ENCODE data around the gene ZNF569.
"Not testable (repeated sequence)": the region's sequence is repeated elsewhere in the genome, so short reads cannot be mapped to it uniquely, and the experiment has no call there.

The ZNF569 gene

DNA sequence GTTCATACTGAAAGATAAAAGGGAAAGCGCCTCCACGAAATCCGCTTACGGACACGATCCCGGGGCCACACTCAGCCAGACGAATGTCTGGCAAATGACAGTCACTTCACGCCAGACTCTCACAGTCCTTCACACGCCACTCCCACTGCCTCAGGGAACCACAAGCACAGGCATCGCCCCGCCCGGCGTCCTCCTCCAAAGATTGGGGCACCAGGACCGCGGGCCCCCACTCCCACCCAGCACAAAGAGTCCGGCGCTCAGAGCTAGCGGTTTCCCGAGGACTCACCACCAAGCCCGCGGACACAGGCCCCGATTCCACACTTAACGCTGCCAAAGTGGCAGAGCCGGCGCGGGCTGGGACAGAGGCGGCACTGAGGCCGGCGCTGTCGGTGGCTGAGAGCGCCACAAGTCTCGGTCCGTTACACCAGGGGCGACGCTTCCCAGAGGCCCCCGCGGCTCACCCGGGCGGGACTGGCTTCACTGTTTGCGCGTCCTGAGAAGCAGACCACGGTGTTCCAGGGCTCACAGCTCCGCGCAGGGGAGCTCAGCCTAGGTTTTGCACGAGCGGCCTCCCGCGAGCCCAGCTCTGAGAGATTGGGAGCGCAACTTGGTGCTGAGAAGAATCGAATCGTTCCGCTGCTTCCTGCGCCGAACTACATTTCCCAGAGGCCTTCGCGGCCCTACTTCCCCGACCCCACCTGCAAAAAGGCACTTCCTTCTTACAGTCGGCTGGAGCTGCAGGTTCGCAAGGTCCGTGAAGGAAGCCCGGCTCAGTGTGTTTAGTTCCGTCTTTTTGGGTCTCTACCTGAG is at the start of gene ZNF569:
Gene ZNF569, minus strand, starts transcription at position 647 of the 810 bp plus-strand sequence. CDS start 22,523 bp downstream, outside the sequence.
- DNase-seq = peak; percentile 84

DNA sequence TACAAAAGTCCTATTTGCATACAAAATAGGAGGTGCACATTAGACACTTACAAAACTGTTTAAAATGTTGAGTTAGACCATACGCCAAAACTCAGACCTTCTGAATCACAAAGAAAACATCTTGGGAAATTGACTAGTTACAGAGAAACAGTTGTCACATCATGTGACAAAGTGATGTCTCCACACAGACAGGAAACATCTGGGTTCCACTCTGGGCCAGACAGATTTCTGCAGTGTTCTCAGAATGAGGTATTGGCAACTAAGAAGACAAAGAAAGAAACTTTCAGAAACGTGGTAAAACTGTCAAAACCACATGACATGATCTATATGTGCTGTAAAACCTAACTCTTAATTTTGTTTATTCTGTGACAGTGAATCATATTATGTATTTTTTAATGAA is 46.2 kb upstream of the ZNF569 start:
- no peak for DNase-seq

DNA sequence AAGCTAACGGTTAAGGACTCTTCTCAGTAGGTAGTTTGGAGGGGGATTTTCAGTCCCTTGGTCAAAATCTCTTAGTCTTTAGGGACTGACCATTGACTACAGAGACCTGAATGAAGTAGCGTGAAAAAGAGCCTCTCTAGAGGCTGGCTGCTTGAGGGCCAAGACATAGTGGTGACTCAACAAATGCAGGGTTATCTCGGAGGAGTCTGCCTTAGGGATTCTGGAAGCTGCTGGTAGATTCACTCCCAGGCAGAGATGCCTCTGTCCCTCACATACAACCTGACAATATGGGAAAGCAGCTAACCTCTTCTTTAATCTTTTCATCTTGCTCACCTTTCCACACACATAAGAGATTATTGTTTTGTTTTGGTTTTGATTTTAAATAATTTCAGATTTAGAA is 44.6 kb upstream of the ZNF569 start:
- no peak for DNase-seq

DNA sequence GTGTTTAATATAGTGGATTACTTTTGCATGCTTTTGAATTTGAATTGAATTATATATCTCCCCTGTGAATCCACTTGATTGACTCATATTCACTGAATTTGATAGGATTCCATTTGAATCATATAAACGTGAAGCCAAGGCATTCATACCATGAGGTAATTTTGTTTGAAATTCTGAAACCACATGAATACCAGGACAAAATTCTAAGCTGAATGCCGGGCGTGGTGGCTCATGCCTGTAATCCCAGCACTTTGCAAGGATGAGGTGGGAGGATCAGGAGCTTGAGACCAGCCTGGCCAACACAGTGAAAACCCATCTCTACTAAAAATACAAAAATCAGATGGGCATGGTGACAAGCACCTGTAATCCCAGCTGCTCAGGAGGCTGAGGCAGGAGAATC is 43.9 kb upstream of the ZNF569 start:
- no peak for DNase-seq

DNA sequence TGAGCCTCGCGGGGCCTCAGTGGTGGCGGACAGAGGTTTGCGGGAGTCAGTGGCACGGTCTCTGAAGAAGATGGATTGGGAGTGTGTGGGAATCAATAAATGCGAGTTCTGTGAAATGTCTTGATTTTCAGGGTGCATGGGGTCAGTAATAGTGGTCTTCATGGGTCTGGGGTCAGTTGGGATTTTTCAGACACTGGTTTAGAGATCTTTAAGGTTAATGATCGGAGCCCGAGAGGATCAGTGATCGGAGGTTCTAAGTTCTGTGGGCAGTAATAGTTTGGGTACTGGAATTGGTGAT is 39.9 kb upstream of the ZNF569 start:
- DNase-seq = no peak

DNA sequence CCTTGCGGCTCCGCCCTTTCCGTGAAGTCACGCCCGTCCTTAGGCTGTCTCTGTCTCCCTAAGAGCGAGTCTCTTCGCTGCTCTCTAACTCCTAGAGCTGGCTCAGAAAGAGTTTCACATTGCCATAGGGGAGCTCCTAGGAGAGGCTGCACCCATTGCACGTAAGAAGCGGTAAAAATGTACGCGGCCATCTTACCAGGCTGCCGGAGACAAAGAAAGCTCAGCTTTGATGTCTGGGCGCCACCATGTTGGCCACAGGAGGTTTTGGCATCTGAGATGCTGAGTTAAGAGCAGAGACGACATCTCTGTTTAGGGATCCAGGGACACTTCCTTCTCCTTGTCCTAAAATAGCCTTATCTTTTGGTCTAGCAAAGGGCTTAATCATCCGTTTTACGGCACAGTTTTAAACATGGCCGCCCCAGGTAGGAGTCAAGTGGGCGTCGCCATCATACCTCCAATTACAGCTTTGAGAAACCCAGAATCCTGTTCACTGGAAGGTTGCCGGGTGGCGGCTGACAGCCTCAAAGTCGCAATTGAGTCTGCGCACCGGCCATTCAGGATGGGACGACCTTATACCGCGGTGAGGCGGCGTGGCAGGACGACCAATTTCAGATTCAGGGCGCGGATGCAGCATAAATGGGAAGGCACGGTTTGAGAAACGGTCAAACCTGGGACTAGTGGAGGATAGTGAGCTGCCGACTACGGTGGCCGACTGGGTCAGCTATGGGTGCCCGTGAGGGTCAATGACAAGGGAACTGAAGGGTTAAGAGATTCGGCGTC is 39.3 kb upstream of the ZNF569 start, which contains the start of gene ZNF793:
Gene ZNF793, plus strand, starts transcription at position 553 of the 780 bp plus-strand sequence. CDS start 16,501 bp downstream, outside the sequence.
- peak; percentile 76 for DNase-seq

DNA sequence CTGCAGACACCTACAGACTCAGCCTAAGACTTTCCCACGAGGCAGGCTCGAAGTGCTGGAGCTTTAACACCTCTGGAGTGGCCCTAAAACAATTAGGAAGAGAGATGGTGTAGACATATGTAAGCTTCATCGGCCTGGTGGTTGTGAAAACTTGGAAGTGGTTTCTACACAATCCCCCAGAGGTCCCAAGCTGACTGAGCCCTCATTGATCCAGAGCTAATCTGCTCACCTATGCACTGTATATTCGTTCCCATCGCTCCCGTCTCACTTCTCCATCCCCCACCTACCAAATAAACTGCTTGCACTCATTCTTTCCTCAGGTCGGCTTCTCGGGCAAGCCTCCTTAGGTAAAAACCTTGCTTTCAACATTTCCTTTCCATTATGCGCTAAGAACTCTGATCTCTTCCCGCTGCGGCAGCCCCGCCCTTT is 38.7 kb upstream of the ZNF569 start:
- no peak for DNase-seq

DNA sequence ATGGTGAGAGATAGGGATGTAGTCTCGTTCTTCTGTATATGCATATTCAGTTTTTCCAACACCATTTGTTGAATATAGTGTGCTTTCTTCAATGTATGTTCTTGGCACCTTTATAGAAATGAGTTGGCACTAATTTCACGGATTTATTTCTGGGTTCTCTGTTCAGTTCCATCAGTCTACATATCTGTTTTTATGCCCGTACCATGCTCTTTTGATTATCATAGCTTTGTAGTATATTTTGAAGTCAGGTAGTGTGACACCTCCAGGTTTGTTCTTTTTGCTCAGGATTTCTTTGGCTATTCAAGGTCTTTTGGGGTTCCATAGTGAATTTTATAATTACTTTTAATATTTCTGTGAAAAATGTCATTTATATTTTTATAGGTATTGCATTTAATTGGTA is 25.0 kb upstream of the ZNF569 start:
- DNase-seq = no peak

DNA sequence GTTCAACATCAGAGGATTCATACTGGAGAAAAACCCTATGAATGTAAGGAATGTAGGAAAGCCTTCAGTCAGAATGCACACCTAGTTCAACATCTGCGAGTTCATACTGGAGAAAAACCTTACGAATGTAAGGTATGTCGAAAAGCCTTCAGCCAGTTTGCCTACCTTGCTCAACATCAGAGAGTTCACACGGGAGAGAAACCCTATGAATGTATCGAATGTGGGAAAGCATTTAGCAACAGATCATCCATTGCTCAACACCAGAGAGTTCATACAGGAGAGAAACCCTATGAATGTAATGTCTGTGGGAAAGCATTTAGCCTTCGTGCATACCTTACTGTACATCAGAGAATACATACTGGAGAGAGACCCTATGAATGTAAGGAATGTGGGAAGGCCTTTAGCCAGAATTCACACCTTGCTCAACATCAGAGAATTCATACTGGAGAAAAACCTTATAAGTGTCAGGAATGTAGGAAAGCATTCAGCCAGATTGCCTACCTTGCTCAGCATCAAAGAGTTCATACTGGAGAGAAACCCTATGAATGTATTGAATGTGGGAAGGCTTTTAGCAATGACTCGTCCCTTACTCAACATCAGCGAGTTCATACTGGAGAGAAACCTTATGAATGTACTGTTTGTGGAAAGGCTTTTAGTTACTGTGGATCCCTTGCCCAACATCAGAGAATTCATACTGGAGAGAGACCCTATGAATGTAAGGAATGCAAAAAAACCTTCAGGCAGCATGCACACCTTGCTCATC is 17.3 kb upstream of the ZNF569 start:
- DNase-seq = no peak

DNA sequence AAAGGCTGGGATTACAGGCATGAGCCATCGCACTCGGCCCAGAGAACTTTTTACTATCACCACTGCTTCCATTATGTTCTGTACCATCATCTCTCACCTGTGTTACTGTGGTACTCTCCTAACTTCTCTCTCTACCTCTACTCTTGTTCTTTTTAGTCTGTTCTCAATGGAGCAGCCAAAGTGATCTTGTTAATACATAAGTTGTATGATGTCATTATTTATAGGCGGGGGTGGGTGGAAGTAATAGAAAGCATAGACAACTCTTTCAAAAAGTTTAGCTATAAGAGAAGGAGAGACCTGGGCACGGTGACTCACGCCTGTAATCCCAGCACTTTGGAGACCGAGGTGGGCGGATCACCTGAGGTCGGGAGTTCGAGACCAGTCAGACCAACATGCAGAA is 4.9 kb upstream of the ZNF569 start:
- DNase-seq = no peak

DNA sequence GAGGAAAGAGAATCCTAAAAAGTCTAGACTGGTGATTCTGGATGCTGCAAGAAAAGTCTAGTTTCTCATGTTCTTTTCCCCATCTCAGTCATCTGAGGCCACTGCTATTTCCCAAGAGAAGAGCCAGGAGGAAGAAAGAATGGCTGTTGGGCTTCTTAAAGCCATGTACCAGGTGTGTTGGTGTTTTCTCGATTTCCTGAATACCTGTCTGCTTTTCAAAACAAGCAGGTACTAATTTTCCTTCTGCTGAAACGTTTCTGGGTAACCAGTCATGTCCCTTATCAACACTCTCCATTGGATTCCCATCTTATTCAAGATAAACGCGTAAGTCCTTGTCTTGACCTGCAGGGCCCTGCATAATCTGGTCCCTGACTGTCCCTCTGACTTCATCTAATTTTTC is 3.0 kb upstream of the ZNF569 start:
- DNase-seq = no peak

DNA sequence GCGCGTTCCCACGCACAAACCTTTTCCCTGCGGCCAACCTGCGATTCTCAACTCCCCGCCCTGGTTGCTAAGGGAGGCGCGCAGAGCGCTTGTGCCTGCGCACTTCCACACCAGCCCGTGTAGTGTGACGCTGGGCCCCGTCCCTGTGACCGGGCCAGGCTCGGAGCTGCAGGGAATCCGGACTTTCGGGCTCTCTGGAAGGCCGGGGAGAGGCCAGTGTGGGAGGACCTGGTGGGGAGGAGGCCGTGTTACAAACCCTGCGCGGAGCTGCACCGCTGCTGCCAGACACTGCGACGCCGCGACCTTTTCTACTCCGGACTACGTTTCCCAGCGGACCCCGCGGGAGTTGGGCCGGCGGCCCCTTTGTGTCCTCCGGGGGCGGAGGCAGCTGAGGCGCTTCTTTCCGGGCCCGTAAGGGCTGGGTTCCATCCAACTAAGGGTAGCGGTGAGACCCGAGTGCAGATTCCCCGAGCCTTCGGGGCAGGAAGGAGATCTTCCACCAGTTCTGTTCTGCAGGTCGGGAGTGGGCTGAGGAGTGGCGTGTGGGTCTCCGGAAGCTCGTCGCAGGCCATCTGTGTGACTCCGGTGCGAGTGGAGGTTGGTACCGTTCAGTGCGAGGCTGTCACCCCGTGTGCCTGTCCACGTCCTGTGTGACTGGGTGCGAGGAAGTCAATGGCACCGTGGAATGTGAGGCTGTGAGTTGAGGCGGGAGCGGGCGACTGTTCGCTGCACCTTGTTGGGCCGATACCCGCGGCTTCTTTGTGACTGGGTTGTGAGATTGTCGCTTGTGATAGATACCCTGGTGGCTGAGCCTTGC is 1.9 kb upstream of the ZNF569 start, which contains the start of gene ZNF570:
Gene ZNF570, plus strand, starts transcription at position 396 of the 817 bp plus-strand sequence. CDS start 999 bp downstream, outside the sequence.
- DNase-seq = peak; percentile 88

DNA sequence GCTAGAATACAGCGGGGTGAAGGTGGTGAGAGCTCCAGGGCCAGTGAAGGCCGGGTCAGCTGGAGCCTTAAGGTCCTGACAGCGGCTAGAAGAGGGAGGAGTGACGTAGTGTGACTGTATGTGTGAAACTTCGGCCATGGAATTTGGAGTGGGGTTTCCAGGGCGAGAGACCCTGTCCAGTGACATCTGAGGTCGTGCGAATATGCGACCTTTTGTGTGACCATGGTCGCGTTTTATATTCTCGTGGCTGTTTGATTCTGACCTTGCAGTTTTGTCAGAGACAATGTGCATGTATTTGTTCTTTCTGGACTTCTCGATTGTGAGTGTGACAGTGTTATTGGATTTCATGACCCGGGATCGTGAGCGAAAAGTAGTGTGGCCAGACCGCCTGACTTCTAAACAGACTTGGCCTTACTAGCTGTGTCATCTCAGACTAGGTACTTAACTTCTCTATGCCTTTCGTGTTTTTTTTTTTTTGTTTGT is 405 bp upstream of the ZNF569 start:
- no peak for DNase-seq

DNA sequence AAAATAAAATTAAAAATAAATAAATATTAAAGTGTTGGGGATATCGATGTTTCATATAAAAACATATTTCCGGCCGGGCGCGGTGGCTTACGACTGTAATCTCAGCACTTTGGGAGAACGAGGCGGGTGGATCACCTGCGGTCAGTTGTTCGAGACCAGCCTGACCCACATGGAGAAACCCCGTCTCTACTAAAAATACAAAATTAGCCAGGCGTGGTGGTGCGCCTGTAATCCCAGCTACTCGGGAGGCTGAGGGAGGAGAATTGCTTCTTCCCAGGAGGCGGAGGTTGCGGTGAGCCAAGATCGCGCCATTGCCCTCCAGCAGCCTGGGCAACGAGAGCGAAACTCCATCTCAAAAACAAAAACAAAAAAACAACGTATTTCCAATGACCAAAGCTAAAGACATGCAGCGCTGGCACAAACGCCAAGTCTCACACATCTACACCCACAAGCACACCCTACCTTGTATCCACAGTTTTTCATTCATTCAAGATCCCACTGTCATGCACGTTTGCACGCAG is 907 bp downstream of the ZNF569 start:
- no peak for DNase-seq

DNA sequence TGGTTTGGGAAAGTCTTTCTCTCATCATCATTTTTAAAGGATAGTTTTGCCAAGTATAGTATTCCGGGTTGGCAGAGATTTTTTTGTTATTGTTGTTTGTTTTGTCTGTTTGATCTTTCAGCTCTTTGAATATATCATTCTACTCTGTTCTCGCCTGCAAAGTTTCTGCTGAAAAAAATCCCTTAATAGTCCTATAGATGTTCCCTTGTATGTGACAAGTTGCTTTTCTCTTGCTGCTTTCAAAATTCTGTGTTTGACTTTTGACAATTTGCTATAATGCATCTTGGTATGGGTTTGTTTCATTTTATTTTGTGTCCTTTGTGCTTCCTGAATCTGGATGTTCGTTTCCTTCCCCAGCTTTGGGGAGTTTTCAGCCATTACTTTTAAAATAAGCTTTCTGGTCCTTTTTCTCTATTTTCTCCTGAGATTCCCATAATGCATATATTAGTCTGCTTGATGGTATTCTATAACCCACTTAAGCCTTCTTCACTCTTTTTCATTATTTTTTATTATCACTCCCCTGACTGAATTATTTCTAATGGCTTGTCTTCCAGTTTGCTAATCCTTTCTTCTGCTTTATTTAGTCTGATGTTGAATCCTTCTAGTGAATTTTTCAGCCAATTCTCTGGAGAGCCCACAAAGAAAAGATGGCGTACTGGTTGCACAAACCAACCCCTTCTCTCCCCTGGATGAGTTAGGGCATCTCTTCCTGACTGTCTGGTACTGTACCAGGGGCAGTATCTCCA is 14.6 kb downstream of the ZNF569 start:
- no peak for DNase-seq

DNA sequence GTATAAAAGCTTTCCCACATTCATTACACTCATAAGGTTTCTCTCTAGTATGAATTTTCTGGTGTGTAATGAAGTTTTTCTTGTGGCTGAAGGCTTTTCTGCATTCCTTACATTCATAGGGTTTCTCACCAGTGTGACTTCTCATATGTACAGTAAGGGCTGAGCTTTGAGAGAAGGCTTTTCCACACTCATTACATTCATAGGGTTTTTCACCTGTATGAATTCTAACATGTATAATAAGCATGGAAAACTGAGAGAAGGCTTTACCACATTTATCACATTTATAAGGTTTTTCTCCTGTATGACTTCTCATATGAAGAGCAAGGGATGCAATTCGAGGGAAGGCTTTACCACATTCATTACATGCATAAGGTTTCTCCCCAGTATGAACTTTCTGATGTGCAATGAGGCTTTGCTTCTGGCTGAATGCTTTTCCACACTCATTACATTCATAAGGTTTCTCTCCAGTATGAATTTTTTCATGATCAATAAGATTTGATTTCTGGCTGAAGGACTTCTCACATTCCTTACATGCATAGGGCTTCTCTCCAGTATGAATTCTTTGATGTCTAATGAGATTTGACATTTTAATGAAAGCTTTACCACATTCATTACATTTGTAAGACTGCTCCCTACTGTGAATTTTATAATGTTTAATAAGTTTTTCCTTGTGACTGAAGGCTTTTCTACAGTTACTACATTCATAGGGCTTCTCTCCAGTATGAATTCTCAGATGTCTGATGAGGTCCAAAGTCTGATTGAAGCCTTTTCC is 53.7 kb downstream of the ZNF569 start:
- no peak for DNase-seq

DNA sequence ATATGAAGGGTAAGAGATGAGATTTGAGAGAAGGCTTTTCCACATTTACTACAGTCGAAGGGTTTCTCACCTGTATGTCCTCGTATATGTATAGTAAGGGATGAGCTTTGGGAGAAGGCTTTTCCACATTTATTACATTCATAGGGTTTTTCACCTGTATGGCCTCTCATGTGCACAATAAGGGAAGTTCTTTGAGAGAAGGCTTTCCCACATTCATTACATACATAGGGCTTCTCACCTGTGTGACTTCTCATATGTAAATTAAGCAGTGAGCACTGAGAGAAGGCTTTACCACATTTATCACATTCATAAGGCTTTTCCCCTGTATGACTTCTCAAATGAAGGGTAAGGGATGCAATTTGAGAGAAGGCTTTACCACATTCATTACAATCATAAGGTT is 54.5 kb downstream of the ZNF569 start:
- no peak for DNase-seq

DNA sequence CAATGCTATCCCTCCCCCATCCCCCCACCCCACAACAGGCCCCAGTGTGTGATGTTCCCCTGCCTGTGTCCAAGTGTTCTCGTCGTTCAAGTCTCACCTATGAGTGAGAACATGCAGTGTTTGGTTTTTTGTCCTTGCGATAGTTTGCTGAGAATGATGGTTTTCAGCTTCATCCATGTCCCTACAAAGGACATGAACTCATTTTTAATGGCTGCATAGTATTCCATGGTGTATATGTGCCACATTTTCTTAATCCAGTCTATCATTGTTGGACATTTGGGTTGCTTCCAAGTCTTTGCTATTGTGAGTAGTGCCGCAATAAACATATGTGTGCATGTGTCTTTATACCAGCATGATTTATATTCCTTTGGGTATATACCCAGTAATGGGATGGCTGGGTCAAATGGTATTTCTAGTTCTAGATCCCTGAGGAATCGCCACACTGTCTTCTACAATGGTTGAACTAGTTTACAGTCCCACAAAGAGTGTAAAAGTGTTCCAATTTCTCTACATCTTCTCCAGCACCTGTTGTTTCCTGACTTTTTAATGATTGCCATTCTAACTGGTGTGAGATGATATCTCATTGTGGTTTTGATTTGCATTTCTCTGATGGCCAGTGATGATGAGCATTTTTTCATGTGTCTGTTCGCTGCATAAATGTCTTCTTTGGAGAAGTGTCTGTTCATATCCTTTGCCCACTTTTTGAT is 61.0 kb downstream of the ZNF569 start:
- not testable (repeated sequence) for DNase-seq

DNA sequence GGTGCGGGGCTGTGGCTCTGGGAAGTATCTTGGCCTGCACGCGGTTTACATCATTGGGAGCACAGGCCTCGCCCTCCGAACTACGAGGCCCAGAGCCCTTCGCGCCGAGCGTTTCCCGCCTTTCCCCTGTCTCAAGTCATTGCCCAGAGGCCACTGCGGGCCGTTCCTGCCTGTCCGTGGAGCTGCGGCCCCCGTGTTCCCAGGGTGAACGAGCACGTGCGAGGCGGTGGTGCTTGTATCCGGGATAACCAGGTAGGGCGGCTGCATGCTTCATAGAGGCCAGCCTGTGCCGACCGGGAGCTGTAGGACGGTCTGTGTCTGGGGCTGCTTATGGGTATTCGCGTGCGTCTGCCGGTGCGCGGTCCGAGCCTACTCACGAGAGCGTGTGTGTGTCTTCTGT is 63.8 kb downstream of the ZNF569 start:
- DNase-seq = no peak

DNA sequence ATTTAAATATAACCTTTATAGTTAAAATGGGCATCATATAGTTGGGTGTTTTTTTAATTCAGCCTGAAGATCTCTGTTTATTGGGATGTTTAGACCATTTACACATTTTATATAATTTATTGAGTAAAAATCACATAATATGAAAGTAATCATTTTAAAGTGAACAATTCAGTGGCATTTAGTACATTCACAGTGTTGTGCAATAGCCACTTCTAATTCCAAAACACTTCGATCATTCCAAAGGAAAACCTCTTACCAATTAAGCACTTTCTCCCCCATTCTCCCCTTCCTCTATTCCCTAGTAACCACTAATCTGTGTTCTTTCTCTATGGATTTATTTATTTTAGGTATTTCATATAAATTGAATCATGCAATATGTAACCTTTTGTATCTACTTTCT is 66.2 kb downstream of the ZNF569 start:
- DNase-seq = no peak
